A673 (cell line): Measurements from ENCODE around the gene REC114.

Experiments used
- CTCF ChIP-seq: fragments of 300-800, 200-600 bp; sonication (generic); conservative IDR thresholded peaks from 2 replicates; pipeline ENCODE4 v1.5.1; 2017; ENCODE audit warnings: low read depth, mild to moderate bottlenecking, antibody characterized with exemption, low read length, moderate library complexity, mixed read lengths
- EZH2 ChIP-seq: fragments of 200-600 bp; sonication (generic); IDR thresholded peaks from 2 replicates; pipeline ENCODE4 v1.6.1; 2017; ENCODE audit warnings: borderline replicate concordance, low read depth, mild to moderate bottlenecking, mixed read lengths, antibody characterized with exemption, low read length; ENCODE audit not compliant: poor library complexity, severe bottlenecking

- TF ChIP-seq CTCF = no peak
- no peak for TF ChIP-seq EZH2
Observed at GRCh38 chr15:73454096-73454495, 11.1 kb downstream of the REC114 start.
